ENCODE results near the gene CAPN12.

Gene CAPN12

GRCh38 chr19:38718747-38719543, 25.3 kb downstream of the CAPN12 start:
- no peak overlapping the region for H3K4me3 ChIP-seq (ENCODE audit: insufficient read depth, low read depth, low read length)
- H3K27me3 ChIP-seq (ENCODE audit: control insufficient read depth, insufficient read depth, low read length, poor library complexity, severe bottlenecking), result no peaks in the 10 kb centered on the region
- H3K27ac ChIP-seq (ENCODE audit: insufficient read depth, low read depth, low read length, poor library complexity, severe bottlenecking), result no peak overlapping the region
- H3K9me3 ChIP-seq (ENCODE audit: control insufficient read depth, low read length), result no peaks in the 10 kb centered on the region
- H3K36me3 ChIP-seq (ENCODE audit: control insufficient read depth, insufficient read depth, low read length), result peaks cover 29% of the 10 kb centered on the region
- WGBS, 2 experiments, result 88 to 89% methylated on average over 24 of the region's 24 CpGs
- no peaks in the 10 kb centered on the region for H3K4me1 ChIP-seq (ENCODE audit: control insufficient read depth, insufficient read depth, low read length)

GRCh38 chr19:38717855-38718254, 26.4 kb downstream of the CAPN12 start:
- H3K27me3 ChIP-seq (ENCODE audit: control insufficient read depth, insufficient read depth, low read length, poor library complexity, severe bottlenecking), result no peaks in the 10 kb centered on the region
- no peaks in the 10 kb centered on the region for H3K4me1 ChIP-seq (ENCODE audit: control insufficient read depth, insufficient read depth, low read length)
- no peak overlapping the region for H3K27ac ChIP-seq (ENCODE audit: insufficient read depth, low read depth, low read length, poor library complexity, severe bottlenecking)
- H3K36me3 ChIP-seq (ENCODE audit: control insufficient read depth, insufficient read depth, low read length), result peaks cover 20% of the 10 kb centered on the region
- WGBS, 2 experiments, result 94 to 95% methylated on average over 11 of the region's 11 CpGs
- H3K9me3 ChIP-seq (ENCODE audit: control insufficient read depth, low read length), result no peaks in the 10 kb centered on the region
- no peak overlapping the region for H3K4me3 ChIP-seq (ENCODE audit: insufficient read depth, low read depth, low read length)

GRCh38 chr19:38717051-38717450, 27.2 kb downstream of the CAPN12 start:
- Histone ChIP-seq H3K27me3 (ENCODE audit: control insufficient read depth, insufficient read depth, low read length, poor library complexity, severe bottlenecking) (no peaks in the 10 kb centered on the region), H3K27ac (ENCODE audit: insufficient read depth, low read depth, low read length, poor library complexity, severe bottlenecking) (no peak overlapping the region), H3K4me1 (ENCODE audit: control insufficient read depth, insufficient read depth, low read length) (no peaks in the 10 kb centered on the region), H3K9me3 (ENCODE audit: control insufficient read depth, low read length) (no peaks in the 10 kb centered on the region), H3K36me3 (ENCODE audit: control insufficient read depth, insufficient read depth, low read length) (peaks cover 25% of the 10 kb centered on the region), H3K4me3 (ENCODE audit: insufficient read depth, low read depth, low read length) (no peak overlapping the region)
- 97 to 98% methylated on average over 17 of the region's 17 CpGs for WGBS, 2 experiments

GRCh38 chr19:38715555-38715954, 28.7 kb downstream of the CAPN12 start:
- no peak overlapping the region for H3K4me3 ChIP-seq (ENCODE audit: insufficient read depth, low read depth, low read length)
- no peaks in the 10 kb centered on the region for H3K9me3 ChIP-seq (ENCODE audit: control insufficient read depth, low read length)
- no peak overlapping the region for H3K27ac ChIP-seq (ENCODE audit: insufficient read depth, low read depth, low read length, poor library complexity, severe bottlenecking)
- H3K4me1 ChIP-seq (ENCODE audit: control insufficient read depth, insufficient read depth, low read length), result no peaks in the 10 kb centered on the region
- 97 to 98% methylated on average over 3 of the region's 3 CpGs for WGBS, 2 experiments
- H3K36me3 ChIP-seq (ENCODE audit: control insufficient read depth, insufficient read depth, low read length), result peaks cover 22% of the 10 kb centered on the region
- H3K27me3 ChIP-seq (ENCODE audit: control insufficient read depth, insufficient read depth, low read length, poor library complexity, severe bottlenecking), result no peaks in the 10 kb centered on the region

- WGBS, 2 experiments, result 95 to 96% methylated on average over 14 of the region's 14 CpGs
- no peaks in the 10 kb centered on the region for H3K4me1 ChIP-seq (ENCODE audit: control insufficient read depth, insufficient read depth, low read length)
- H3K27me3 ChIP-seq (ENCODE audit: control insufficient read depth, insufficient read depth, low read length, poor library complexity, severe bottlenecking), result no peaks in the 10 kb centered on the region
- H3K4me3 ChIP-seq (ENCODE audit: insufficient read depth, low read depth, low read length), result no peak overlapping the region
- H3K27ac ChIP-seq (ENCODE audit: insufficient read depth, low read depth, low read length, poor library complexity, severe bottlenecking), result no peak overlapping the region
- peaks cover 33% of the 10 kb centered on the region for H3K36me3 ChIP-seq (ENCODE audit: control insufficient read depth, insufficient read depth, low read length)
- no peaks in the 10 kb centered on the region for H3K9me3 ChIP-seq (ENCODE audit: control insufficient read depth, low read length)
These were observed 29.9 kb downstream of the CAPN12 start for GRCh38 chr19:38714354-38714778.

GRCh38 chr19:38713865-38714264, 30.4 kb downstream of the CAPN12 start:
- Histone ChIP-seq H3K9me3 (ENCODE audit: control insufficient read depth, low read length) (no peaks in the 10 kb centered on the region), H3K4me1 (ENCODE audit: control insufficient read depth, insufficient read depth, low read length) (no peaks in the 10 kb centered on the region), H3K4me3 (ENCODE audit: insufficient read depth, low read depth, low read length) (no peak overlapping the region), H3K36me3 (ENCODE audit: control insufficient read depth, insufficient read depth, low read length) (peaks cover 38% of the 10 kb centered on the region), H3K27ac (ENCODE audit: insufficient read depth, low read depth, low read length, poor library complexity, severe bottlenecking) (no peak overlapping the region), H3K27me3 (ENCODE audit: control insufficient read depth, insufficient read depth, low read length, poor library complexity, severe bottlenecking) (no peaks in the 10 kb centered on the region)
- WGBS, 2 experiments, result 88 to 89% methylated on average over 14 of the region's 14 CpGs

GRCh38 chr19:38713227-38713649, 31.0 kb downstream of the CAPN12 start:
- H3K27me3 ChIP-seq (ENCODE audit: control insufficient read depth, insufficient read depth, low read length, poor library complexity, severe bottlenecking), result no peaks in the 10 kb centered on the region
- H3K27ac ChIP-seq (ENCODE audit: insufficient read depth, low read depth, low read length, poor library complexity, severe bottlenecking), result no peak overlapping the region
- H3K4me1 ChIP-seq (ENCODE audit: control insufficient read depth, insufficient read depth, low read length), result no peaks in the 10 kb centered on the region
- peaks cover 39% of the 10 kb centered on the region for H3K36me3 ChIP-seq (ENCODE audit: control insufficient read depth, insufficient read depth, low read length)
- WGBS, 2 experiments, result 94 to 95% methylated on average over 19 of the region's 19 CpGs
- no peak overlapping the region for H3K4me3 ChIP-seq (ENCODE audit: insufficient read depth, low read depth, low read length)
- H3K9me3 ChIP-seq (ENCODE audit: control insufficient read depth, low read length), result no peaks in the 10 kb centered on the region

- Histone ChIP-seq H3K4me3 (ENCODE audit: insufficient read depth, low read depth, low read length) (no peak overlapping the region), H3K36me3 (ENCODE audit: control insufficient read depth, insufficient read depth, low read length) (peaks cover 38% of the 10 kb centered on the region), H3K9me3 (ENCODE audit: control insufficient read depth, low read length) (no peaks in the 10 kb centered on the region), H3K27me3 (ENCODE audit: control insufficient read depth, insufficient read depth, low read length, poor library complexity, severe bottlenecking) (no peaks in the 10 kb centered on the region), H3K4me1 (ENCODE audit: control insufficient read depth, insufficient read depth, low read length) (no peaks in the 10 kb centered on the region), H3K27ac (ENCODE audit: insufficient read depth, low read depth, low read length, poor library complexity, severe bottlenecking) (no peak overlapping the region)
- 88% methylated on average over 15 of the region's 15 CpGs for WGBS, 2 experiments
These were observed 32.0 kb downstream of the CAPN12 start for GRCh38 chr19:38712161-38712748.

GRCh38 chr19:38711726-38712153, 32.5 kb downstream of the CAPN12 start:
- Histone ChIP-seq H3K9me3 (ENCODE audit: control insufficient read depth, low read length) (no peaks in the 10 kb centered on the region), H3K36me3 (ENCODE audit: control insufficient read depth, insufficient read depth, low read length) (peaks cover 39% of the 10 kb centered on the region), H3K27me3 (ENCODE audit: control insufficient read depth, insufficient read depth, low read length, poor library complexity, severe bottlenecking) (no peaks in the 10 kb centered on the region), H3K4me3 (ENCODE audit: insufficient read depth, low read depth, low read length) (no peak overlapping the region), H3K27ac (ENCODE audit: insufficient read depth, low read depth, low read length, poor library complexity, severe bottlenecking) (no peak overlapping the region), H3K4me1 (ENCODE audit: control insufficient read depth, insufficient read depth, low read length) (no peaks in the 10 kb centered on the region)
- 91 to 93% methylated on average over 12 of the region's 12 CpGs for WGBS, 2 experiments

GRCh38 chr19:38710928-38711725, 33.1 kb downstream of the CAPN12 start:
- Histone ChIP-seq H3K36me3 (ENCODE audit: control insufficient read depth, insufficient read depth, low read length) (peaks cover 41% of the 10 kb centered on the region), H3K4me3 (ENCODE audit: insufficient read depth, low read depth, low read length) (no peak overlapping the region), H3K4me1 (ENCODE audit: control insufficient read depth, insufficient read depth, low read length) (no peaks in the 10 kb centered on the region), H3K9me3 (ENCODE audit: control insufficient read depth, low read length) (no peaks in the 10 kb centered on the region), H3K27ac (ENCODE audit: insufficient read depth, low read depth, low read length, poor library complexity, severe bottlenecking) (no peak overlapping the region), H3K27me3 (ENCODE audit: control insufficient read depth, insufficient read depth, low read length, poor library complexity, severe bottlenecking) (no peaks in the 10 kb centered on the region)
- 89 to 90% methylated on average over 25 of the region's 25 CpGs for WGBS, 2 experiments
